Measurements from ENCODE around the gene SLC22A5.
A peak's percentile ranks its signal among the peaks of the same experiment; 100 is the strongest.

SLC22A5 gene

DNA sequence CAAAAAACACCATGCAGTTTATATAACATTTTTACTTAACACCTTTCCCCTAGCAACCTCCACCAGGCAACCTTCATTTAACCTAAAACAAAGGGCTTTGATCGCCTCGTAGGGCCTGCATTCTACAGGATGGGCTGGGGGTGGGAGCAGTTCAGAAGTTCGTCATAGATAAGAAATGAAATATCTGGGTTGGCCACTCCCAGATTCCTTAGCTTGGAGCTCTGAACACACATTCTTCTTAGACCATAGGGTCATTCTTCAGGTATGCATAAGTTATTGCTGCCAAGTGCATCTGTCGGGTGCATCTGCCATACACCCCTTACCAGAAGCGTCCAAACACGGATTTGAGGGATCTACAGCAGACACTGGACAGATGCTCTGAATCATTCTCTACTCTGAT is 4.3 kb upstream of the SLC22A5 start:
- DNase-seq (ENCODE audit: low read depth in 3 of 3) = no peak

DNA sequence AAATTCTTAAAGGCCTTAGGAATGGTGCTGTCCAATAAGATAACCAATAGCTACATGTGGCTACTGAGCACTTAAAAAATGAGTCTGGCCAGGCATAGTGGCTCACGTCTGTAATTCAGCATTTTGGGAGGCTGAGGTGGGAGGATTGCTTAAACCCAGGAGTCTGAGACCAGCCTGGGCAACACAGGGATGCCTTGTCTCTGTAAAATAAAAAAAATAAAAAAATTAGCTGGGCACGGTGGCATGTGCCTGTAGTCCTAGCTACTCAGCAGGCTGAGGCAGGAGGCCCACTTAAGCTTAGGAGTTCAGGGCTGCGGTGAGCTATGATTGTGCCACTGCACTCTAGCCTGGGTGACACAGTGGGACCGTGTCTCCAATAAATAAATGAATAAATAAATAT is 1.3 kb upstream of the SLC22A5 start:
- DNase-seq (ENCODE audit: low read depth in 3 of 3) = no peak

DNA sequence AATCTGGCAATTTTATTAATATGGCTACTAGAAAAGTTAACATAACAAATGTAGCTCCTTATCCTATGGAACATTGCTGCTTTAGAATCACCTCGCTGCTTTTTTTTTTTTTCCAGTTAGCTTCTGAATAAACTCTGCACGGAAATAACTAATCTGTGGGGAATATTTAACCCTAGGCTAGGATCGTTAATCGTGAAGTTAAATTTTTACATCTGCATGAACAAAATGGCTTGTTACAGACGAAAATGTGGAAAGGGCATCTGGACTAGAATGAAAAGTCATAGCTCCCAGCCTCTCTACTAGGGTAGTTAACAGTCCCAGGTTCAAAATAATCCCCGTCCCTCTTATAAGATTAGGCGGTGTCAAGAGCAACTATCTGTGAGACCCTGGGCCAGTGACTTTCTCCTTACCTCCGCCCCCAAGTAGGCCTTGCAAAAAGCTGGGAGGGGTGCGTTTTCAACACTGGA is 470 bp upstream of the SLC22A5 start:
- no peak for DNase-seq (ENCODE audit: low read depth in 3 of 3)

DNA sequence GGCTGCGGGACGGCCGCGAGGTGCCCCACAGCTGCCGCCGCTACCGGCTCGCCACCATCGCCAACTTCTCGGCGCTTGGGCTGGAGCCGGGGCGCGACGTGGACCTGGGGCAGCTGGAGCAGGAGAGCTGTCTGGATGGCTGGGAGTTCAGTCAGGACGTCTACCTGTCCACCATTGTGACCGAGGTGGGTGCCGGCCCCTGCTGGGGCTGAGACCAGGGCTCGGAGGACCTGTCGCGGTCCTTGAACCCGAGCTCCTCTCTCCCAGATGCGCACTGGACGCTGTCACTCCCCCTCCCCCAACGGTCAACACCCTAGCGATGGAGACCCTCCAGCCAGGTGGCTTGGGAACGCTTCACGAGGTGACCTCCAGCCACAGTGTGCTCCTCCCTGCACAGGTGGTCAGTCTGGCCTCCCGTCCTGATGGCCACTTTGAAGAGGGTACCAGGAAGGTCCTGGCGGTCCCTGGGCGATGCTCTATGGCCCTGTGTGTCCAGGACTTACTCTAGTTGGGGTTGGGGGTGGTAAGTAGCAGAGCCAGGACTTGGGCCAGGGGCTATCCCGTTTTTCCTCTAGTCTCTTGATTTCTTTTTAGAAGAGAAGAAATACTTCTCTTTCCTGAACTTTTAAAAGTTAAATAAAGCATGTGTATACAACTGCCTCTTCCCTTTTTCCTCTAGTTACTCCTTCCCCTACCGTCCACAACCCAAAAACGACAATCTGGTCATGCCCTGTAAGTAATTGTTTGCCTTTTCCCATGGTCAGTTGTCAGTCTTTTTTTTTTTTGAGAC is 866 bp downstream of the SLC22A5 start:
- no peak for DNase-seq (ENCODE audit: low read depth in 3 of 3)

DNA sequence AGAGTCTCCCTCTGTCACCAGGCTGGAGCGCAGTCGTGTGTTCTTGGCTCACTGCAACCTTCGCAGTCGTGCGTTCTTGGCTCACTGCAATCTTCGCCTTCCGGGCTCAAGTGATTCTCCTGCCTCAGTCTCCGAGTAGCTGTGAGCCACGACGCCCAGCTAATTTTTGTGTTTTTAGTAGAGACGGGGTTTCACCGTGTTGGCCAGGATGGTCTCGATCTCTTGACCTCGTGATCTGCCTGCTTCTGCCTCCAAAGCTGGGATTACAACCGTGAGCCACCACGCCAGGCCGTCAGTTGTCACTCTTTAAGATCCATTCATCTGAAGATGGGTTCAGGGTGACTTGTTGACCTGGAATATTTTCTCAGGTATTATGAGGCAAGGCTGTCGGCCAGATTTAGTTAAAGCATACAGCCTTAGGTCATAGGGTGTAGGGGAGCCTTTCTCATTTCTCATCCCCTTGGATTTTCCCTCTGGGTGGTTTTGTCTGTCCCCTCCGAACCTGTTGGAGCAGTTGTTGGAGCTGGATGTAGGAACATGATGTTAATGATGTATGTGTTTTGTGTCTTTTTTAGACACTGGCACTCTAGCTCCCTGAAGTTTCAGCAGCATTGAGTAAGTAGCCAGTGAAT is 1.6 kb downstream of the SLC22A5 start:
- no peak for DNase-seq (ENCODE audit: low read depth in 3 of 3)

DNA sequence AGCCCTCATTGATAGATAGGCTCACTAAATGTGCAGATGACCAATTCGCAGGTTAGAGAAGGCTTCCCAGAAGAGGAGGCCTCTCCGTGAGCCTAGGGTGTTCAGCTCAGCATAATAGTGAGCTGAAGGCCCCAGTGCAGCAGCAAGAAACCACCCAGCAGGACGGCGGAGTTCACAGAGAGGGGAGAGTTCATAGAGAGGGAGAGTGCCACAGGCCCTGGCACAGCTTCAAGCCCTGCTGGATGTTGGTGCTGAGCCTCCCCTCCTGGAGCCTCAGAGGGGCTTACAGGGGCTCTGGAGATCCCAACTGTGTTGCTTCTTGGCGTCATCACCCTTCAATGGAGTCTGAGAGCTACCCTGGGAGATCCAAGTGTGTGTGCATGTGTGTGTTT is 2.1 kb downstream of the SLC22A5 start:
- no peak for DNase-seq (ENCODE audit: low read depth in 3 of 3)

DNA sequence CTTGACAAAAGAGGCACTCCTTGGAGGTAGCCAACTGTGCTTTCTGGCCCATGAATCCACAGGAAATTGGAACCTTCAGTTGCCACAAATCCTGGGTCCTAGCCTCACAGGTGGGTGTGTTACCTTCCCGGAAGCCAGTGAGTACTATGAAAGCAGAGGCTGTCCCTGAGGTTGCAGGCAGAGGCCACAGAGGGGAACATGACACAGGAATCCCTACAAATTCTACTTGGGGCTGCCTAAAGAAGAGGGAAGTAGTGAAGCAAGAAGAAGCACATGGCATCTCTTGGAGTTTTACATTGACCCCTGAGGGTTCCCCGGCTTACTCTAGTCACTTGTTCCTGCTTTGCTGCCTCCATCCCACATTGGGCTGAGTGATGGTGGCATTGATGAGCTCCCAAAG is 2.6 kb downstream of the SLC22A5 start:
- DNase-seq (ENCODE audit: low read depth in 3 of 3) = no peak

DNA sequence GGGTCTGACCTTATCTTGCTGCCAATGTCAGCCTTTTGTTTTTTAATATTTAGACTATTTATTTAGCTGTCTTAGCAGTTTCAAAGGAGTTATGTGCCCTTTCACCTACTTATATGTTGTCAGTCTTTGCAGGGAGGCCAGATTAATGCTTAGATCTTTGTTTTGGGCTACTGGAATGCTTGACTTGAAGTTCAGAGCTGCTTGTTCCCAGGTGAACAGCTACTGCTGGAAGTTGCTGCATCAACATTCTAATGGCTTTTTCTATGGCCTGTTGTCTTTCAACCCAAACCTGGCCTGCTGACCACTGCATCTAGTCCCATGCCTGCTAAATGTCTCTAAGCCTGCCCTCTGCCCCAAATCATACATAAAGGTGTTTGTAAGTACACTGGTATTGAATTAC is 3.0 kb downstream of the SLC22A5 start:
- no peak for DNase-seq (ENCODE audit: low read depth in 3 of 3)

DNA sequence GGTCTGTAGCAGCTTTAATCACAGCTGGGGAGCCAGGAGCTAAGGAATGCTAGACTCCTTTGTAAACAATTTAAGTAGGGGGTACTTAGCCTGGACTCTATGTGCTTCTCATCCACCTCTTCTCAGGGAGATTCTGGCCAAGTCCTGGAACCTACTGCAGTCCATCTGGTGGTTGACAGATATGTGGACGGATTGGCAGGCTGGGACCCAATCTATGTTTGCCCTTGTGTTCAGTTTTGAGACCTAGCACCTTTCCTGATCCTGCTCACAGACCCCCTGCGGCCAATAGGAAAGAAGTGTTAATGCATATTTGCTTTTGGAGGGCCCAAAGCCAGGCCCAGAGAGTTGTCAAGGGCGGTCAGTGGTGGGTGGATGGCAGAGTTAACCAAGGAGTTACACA is 6.4 kb downstream of the SLC22A5 start:
- no peak for DNase-seq (ENCODE audit: low read depth in 3 of 3)

DNA sequence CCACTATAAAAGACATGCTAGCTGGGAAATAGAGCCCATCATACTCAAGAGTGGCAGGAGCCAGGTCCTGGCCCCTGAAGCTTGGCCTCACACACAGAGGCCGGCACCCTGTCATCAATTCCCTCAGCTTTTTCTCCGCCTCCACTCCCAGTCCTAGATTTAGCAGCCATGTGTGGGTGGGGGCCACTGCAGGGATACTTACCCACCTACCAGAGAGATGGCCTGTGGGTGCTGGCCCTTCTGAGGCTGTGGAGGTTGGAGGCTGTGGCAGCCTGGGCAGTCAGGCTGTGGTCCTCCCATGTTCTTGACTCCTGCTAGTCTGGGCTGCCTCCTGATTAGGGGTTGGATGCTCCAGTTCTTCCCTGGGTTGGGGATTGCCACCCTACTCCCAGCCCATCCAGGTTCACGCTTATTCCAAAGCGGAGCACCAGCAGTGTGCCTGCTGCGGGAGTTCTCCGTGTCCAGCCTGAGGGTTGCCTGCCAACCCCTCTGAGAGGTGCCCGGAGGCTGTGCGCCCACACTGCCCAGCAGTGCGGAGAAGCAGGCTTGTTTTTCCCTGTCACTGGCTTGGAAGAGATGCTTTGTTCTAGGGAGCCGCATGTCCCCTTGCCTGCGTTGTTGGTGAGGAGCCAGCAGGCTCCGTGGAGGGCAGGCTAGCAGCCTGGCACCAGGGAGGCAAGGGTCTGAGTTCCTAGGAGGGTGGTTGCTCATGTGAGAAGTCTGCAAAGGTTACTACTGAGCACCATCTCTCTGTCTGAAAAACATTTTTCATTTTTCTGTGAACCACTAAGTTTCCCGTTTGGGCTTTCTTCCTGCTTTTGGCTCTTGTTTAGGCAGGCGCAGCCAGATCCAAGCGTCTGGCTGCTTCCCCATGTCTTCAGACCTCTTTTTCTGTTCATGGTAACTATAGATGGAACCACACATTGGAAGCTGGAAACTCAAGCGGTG is 7.5 kb downstream of the SLC22A5 start:
- no peak for DNase-seq (ENCODE audit: low read depth in 3 of 3)

DNA sequence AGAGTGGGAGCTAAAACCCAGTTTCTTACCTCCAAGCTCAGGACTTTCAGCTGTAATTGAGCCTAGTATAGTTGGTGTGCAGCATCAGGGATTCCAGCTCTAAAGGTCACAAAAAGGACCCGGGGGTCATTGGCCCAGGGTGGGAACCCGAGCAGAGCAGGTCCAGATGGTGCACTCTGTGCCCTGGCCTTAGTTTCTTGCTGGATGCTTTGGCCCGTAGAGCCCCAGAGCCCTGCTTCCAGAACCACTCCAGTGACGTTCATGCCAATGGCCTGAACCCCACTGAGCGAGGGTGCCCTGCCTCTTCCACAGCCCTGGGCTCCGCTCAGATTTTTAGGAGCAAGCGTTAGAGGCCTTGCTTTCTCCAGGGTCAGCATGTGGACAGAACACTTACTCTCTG is 8.2 kb downstream of the SLC22A5 start:
- DNase-seq (ENCODE audit: low read depth in 3 of 3) = no peak

DNA sequence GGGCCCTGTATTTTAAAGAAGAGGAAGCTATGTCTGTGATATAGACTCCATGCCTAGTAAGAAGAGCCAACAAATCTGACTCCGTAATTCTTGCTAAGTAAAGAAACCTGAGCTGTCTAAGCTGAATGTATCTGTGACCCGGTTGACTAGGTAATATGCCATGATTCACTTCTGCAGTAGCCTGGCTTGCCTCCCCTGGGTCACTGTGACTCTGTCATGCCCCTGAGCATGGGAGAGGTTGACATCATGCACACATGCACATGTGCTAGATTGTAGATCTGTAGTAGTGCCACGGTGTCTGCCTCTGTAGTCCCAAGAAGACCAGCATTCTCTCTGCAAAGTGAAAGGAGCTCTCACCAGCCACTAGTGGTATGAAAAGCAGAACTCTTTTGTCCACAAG is 9.1 kb downstream of the SLC22A5 start:
- no peak for DNase-seq (ENCODE audit: low read depth in 3 of 3)

DNA sequence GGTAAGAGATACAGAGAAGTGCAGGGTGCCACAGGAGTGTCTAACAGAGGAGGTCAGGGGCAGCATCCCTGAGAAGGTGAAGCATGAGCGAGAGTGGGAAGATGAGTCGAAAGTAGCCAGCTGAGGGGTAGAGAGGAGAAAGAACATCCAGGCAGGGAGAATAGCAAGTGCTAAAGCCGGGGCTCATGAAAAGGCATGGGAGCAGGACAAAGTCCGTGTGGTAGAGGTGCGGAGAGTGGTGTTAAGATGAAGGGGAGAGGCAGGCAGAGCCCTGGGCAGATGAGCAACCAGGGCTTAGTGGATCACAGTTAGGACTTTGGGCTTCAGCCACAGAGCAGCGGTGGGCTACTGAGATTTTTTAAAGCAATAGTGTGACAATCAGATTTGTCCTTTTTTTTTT is 10.5 kb downstream of the SLC22A5 start:
- no peak for DNase-seq (ENCODE audit: low read depth in 3 of 3)

DNA sequence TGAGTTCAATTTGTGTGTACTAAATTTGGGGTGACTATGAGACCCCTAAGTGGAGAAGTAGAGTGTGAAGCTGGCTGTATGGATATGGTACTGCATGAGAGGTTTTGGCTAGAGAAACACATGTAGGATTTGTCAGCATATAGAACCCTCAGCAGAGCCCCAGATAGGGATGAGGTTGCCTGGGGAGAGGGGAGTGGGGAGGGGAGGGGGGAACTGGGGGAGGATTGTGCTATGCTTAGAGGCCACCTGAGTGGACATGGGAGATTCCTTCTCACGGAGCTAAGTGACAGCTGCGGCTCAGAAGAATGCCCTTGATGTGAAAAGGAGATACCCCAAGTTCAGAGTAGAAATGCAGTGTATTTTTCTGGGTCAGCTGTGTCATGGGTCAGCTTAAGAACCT is 11.2 kb downstream of the SLC22A5 start:
- no peak for DNase-seq (ENCODE audit: low read depth in 3 of 3)

DNA sequence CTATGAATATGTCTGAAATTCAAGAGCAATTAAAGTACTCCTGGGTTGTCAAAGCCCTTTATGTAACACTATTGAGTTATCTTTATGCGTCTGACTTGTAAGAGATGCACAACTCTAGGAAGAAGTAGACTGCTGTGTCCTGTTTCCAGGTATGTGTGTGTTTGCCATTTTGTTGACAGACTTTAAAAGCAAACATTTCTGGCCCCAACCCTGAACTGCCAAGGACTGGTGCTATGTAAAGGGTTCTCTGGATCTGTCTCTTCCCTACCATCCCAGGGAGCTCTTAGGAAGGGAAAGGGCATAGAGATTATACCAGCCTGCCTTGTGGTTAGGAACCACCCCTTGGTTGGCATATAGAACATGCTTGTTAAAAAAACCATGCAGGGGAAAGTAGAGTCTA is 12.1 kb downstream of the SLC22A5 start:
- no peak for DNase-seq (ENCODE audit: low read depth in 3 of 3)

DNA sequence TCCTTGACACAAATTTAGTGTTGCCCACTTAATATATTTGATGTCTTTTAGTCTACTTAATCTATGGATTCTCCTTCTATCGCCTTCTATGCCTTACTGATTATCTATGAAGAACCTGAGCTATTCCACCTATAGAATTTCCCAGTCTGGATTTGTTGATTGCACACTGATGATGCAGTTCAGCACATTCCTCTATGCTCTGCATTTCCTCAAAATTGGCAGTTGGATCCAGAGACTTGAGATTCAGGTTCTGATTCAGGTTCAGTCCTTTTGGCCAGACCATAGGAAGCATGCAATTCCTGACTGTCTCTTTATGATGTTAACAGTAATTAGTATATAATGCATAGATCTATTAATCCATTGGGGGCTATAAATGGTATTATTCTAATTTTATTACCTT is 13.8 kb downstream of the SLC22A5 start:
- DNase-seq (ENCODE audit: low read depth in 3 of 3) = no peak

DNA sequence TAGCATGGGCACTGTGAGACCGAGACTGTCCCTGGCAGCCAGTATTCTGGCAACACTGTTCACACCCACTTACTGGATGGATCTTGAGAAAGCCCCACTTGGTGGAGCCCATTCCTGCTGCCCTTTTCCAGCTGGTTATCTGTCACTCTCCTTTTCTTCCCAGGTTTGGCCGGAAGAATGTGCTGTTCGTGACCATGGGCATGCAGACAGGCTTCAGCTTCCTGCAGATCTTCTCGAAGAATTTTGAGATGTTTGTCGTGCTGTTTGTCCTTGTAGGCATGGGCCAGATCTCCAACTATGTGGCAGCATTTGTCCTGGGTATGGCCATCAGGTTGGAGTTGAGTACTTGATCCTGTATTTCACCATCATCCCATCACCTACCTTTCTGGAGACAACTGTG is 14.5 kb downstream of the SLC22A5 start:
- DNase-seq (ENCODE audit: low read depth in 3 of 3) = no peak

DNA sequence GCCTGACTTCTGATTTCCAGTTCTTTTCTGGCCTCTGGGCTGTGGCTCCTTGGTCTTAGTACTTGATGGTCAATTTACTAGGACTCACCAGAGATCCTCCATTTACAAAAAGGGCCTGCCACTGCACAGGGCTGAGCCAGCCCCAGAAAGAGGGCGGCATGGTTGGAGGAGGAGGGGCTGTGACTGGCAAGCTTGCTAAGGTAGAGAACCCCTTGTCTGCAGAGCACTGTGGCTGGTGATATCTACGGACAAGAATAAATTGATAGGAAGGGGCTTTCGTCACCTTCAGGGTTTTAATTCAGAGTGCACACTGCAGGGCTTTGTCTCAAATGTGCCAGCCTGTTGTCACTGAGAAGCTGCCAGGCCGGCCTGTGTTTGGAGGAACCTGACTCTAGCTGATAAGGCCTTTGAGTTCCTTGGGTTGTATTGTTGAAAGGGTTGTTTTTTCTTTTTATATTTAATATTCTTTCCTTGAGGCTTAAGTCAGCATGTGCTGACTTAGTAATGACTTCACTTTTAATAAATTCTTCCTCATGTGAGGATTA is 15.1 kb downstream of the SLC22A5 start:
- no peak for DNase-seq (ENCODE audit: low read depth in 3 of 3)

DNA sequence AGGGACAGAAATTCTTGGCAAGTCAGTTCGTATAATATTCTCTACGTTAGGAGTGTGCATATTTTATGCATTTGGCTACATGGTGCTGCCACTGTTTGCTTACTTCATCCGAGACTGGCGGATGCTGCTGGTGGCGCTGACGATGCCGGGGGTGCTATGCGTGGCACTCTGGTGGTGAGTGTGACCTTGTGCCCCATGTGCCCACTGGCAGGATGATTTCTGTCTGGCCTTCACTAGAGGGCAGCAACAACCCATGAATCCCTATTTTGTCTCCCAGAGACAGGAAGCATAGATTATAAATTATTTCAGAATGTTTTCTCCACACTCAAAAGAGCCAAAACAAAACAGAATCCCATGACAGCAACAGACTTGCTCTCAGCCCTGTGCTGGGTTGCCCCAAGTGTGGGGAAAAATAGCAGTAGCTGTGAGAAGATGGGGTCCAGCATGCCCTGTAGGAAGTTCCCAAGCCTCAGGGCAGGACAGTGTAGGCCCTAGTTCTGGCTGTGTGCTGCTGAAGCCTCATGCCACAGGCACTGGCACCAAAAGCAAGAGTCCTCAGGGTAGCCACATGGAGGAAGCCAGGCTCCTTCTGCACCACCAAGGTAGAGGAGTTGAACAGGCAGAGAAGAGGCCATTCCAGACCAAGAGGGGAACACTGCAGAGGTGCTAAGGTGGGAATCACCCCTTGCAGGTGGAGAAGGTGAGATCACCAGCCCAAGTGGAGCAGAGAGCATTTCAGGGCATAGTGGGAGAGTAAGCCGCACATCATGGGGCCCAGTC is 16.0 kb downstream of the SLC22A5 start:
- DNase-seq (ENCODE audit: low read depth in 3 of 3) = peak in 2 of 3 experiments; percentile 40 to 45

DNA sequence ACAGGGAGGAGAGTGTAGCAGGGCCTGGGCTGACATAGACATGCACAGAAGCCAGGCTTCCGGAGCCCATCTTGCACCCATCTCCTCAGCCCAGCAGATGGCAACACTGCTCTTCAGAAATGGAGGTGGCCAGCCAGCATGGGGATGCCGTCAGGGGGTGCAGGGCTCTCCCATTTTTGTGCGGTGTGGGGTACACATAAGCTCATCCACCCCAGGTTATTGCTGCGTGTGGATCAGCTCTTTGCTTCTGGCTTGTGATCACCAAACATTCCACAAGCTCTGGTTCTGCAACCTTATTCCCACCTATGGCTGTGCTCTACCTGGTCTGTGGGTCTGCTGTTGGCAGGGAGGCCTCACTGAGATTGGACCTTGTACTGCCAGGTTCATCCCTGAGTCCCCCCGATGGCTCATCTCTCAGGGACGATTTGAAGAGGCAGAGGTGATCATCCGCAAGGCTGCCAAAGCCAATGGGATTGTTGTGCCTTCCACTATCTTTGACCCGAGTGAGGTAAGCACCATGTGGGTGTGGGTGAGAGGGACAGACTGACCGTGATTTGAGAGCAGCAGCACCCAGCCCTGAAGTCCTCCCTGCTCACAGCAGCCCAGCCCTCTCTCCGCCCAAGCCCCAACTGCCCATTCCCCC is 17.3 kb downstream of the SLC22A5 start:
- DNase-seq (ENCODE audit: low read depth in 3 of 3) = peak; percentile 58 to 75 (median 59)

DNA sequence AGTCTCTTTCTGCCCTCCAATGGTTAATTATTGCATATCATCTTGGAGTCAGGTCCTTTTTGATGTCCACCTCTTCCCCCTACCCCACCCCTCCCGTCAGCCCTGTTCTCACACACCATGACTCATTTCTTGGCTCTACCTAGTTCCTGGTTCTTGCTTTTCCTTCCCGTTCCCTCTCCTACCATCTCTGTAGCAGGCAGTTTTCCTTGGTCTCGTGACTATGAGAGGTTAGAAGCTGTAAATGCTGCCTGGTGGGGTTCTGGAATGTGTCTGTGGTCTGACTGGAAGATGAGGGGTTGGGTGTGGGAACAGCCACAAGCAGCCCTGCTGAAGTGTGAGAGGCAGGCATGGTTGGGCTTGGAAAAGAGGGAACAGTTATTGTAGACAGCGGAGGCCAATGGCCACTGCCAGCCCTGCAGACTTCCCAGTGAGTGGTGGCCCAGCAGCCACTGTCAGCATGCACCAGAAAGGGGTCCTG is 18.2 kb downstream of the SLC22A5 start:
- DNase-seq (ENCODE audit: low read depth in 3 of 3) = no peak

Data from stimulated activated CD4-positive, alpha-beta T cell treated with anti-CD3 and anti-CD28 coated beads, TNF-alpha, amount 100 ng/mL, for 24 hours (primary cell).